SW480 (cell line): ENCODE data around the gene TFF1.

ENCODE experiments used
- DNase-seq: peaks from one replicate; pipeline ENCODE4 v3.0.0-alpha.2; 2016; ENCODE audit warnings: low spot score

Gene TFF1

DNA sequence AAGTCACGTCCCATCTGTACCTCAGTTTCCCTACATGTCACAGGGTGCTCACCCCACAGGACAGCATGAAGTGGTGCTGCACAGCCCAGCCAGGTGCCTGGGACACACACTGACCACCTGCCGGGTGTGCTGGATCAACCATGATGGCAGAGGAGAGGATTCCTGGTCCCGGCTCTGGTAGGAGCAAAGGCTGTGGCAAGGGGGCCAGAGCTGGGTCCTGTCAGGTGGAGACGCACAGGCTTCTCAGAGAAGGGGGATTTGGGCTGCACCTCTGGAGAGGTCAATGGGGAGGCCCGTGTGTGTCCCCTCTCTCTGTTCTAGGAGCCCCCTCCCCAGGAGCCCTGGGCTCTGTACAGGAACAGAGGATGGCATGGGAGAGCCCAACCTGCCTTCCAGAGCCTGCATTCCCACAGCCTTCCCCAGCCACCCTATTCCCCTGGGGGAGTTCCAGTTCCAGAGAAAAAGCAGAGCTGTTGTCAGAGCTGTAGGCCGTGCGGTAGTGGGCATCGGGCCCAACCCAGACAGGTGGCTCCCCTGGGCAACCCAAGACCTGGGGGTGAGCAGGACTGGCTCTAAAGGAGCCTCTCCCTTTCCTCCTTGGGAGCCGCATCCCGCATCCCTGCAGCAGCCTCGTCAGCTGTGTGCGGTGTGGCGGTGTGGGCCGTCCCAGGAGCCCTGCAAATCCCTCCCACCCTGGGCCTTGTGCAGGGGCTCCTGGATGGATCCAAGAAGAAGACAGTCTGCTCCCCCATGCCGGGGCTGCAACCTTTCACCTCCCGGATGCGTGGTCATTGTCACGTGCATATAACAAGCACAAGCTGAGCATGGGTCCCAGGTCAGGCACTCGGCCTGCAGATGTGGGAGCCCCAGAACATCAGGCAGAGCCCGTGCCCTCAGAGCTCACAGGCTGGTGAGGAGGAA is 48.2 kb downstream of the TFF1 start:
- DNase-seq = no peak

DNA sequence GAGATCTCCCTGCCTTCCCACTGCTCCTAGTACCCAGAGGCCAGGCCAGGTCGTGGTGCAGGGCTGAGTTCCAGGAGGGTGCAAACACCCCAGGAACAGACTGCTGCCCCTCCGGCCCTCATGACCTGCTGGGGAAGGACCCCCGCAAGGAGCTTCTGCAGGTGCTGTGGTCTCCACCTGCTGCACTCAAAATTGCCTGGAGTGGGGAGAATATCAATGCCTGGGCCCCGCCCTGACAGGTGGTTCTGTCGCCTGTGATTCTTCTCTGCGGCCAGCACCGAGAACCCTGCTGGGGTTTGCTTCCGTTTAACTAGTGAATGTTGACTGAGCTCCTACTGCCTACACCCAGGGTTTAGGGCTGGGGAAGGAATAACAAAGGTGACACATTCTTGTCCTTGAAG is 49.0 kb downstream of the TFF1 start:
- peak; percentile 27 for DNase-seq

DNA sequence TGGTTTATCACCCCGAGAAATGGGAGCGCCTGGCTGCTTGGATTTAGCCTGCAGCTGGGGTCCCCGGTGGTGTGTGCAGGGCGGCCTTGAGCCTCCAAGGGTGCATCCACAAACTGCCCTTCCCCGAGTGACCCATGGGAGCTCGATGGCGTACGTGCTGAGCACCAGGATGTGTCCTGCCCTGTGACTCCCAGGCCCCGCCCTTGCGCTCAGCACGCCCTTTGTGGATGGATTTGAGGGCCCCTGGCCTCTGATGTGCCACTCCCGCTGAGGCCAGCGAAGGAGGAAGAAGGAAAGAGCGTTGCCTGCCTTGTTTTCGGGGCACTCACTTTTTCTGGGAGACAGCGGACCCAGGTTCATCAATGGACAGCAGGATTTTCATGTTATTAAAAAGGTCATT is 49.4 kb downstream of the TFF1 start:
- peak; percentile 80 for DNase-seq

DNA sequence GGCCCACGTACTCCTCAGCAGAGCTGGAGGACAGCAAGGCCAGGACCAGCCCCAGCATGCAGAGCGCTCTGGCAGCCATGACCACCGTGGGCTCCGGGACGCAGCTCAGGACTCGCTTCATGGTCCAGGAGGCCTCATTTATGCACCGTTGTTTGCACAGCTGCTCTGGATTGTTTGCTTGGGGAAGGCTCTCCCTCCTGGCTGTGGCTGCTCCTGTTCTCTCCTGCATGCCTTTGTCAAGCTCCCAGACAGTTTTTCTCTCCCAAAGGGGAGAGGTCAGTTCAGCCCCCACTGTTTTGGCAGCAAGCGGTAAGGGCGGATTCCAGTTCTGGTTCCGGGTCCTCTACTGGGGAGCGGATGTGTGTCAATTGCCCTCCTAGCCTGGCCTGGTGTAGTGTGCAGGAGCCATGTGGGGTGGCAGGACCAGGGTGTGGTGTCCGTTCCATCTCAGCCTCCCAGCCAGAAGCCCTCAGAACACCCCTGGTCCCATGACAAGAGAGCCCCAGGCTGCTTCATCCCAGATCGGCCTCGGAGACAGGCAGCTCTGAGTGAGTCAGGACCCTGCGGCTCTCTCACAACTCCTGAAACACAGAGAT is 50.9 kb downstream of the TFF1 start, which contains the start of gene TFF3:
Gene TFF3, minus strand, starts transcription at position 114 of the 596 bp plus-strand sequence. Its CDS starts 35 bp downstream, at position 79.
- peak; percentile 86 for DNase-seq

DNA sequence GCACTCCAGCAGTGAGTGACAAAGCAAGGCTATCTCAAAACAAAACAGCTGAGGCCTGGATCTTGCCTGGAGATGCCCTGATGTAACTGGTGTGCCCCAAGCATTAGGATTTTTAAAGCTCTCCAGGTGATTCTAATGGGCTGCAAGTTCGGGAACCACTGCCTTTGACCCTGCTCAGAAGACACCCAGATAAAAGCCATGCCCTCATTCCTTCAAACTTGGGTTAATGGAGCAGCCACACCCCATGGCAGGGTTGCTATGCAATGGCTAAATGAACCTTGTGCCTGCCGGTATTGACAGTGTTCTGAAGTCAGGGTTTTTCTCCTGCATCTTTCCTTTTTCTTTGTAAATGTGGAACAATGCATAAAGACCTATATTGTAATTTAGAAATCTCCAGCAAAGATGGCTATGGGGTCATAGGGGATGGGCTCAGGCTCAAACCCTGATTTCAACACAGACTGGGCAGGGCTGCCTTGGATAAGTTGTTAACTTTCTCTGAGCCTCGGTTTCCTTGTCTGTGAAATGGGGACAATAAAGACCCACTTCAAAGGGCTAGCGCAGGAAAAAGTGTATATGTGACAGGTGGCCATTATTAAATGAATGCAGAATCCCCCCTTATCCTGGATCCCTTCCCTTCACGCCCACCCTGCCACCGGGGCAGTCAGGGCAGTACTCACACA is 51.6 kb downstream of the TFF1 start:
- no peak for DNase-seq

DNA sequence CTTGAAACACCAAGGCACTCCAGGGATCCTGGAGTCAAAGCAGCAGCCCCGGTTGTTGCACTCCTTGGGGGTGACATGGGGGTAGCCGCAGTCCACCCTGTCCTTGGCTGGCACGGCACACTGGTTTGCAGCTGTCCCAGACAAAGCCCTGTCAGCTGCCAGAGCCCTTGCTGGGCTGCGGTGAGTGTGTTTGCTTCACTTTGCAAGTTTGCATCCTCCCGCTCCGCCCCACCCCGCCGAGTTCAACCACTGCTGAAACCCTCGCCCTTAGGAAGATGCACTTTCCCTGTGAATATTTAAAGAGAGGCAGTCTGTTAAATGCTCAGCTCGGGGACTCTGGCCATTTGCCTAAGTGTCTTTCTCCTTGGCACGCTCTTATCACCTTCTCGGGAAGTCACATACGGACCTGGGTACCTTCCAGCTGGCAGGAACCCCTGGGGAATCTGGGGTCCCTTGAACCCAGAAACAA is 52.8 kb downstream of the TFF1 start:
- peak; percentile 61 for DNase-seq

DNA sequence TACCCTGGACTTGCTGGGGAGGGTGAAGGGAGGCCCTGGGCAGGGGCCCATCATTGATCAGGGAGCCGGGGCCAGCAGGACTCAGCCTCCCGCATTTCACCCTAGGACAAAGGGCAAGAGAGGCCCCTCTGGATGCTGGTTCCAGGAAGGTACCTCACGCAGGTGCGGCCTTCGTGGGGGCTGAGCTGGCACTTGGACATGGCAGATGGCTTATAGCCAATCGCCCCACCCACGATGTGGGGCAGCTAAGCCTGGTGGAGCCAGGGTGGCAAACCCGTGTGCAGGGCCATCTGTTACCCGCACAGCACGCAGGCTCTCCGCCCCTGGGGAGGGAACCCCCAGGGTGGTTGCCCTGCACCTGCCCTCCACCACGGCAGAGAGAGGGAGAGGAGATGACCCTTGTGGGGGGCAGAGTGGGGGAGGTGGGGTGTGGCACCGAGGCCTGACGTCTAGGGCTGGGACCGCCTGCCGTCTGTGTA is 53.7 kb downstream of the TFF1 start:
- no peak for DNase-seq
